Fibroblast of lung (primary cell): ENCODE measurements around the gene TM4SF1. TPM values are rescaled to one million over a fixed set of nuclear protein-coding genes. Genes with fewer than 3 reads are reported as not detected.

ENCODE experiments used
- DNase-seq, 2 donors: peaks; one replicate each; pipeline versions ENCODE4 v3.0.0 to v3.0.0-alpha.2; 2010; ENCODE audit warnings: low read depth in 2 of 2
- H2AFZ ChIP-seq: 2 replicates; pipeline ENCODE4 v1.5.1; 2012; ENCODE audit warnings: low read length, control low read depth, inconsistent platforms
- H3K27ac ChIP-seq: 2 replicates; pipeline ENCODE4 v1.5.1; 2011; ENCODE audit warnings: low read length, control low read depth; ENCODE audit not compliant: insufficient read depth
- H3K27me3 ChIP-seq: 2 replicates; pipeline ENCODE4 v1.5.1; 2011; ENCODE audit warnings: mild to moderate bottlenecking, low read length; ENCODE audit not compliant: control insufficient read depth, insufficient read depth
- H3K36me3 ChIP-seq: 2 replicates; pipeline ENCODE4 v1.5.1; 2011; ENCODE audit warnings: low read length; ENCODE audit not compliant: control insufficient read depth, insufficient read depth
- H3K4me1 ChIP-seq: 2 replicates; pipeline ENCODE4 v1.5.1; 2011; ENCODE audit warnings: low read length; ENCODE audit not compliant: control insufficient read depth, insufficient read depth; ENCODE audit errors: extremely low read depth
- H3K4me2 ChIP-seq: 2 replicates; pipeline ENCODE4 v1.5.1; 2011; ENCODE audit warnings: low read length, control low read depth; ENCODE audit not compliant: insufficient read depth; ENCODE audit errors: extremely low read depth
- H3K4me3 ChIP-seq, 4 experiments: fragments of 200-600 bp in 1 of 4; sonication (generic) in 1 of 4; replicated peaks in 1 of 4; 2 replicates each; pipeline ENCODE4 v1.5.1; 2011 to 2016; ENCODE audit warnings: low read length in 4 of 4, low read depth in 3 of 4, mild to moderate bottlenecking in 3 of 4, control low read depth in 2 of 4, inconsistent platforms in 1 of 4, mixed read lengths in 1 of 4; ENCODE audit not compliant: insufficient read depth in 1 of 4; ENCODE audit errors: control extremely low read depth in 1 of 4
- H3K79me2 ChIP-seq: 2 replicates; pipeline ENCODE4 v1.5.1; 2012; ENCODE audit warnings: mild to moderate bottlenecking, low read length, inconsistent platforms; ENCODE audit not compliant: control insufficient read depth, insufficient read depth
- H3K9ac ChIP-seq: 2 replicates; pipeline ENCODE4 v1.5.1; 2011; ENCODE audit warnings: mild to moderate bottlenecking, low read length, control low read depth; ENCODE audit not compliant: insufficient read depth
- H3K9me3 ChIP-seq: 2 replicates; pipeline ENCODE4 v1.5.1; 2012; ENCODE audit warnings: low read depth, low read length; ENCODE audit not compliant: control insufficient read depth, insufficient read depth
- H4K20me1 ChIP-seq: 2 replicates; pipeline ENCODE4 v1.5.1; 2011; ENCODE audit warnings: low read length; ENCODE audit not compliant: control insufficient read depth, insufficient read depth; ENCODE audit errors: extremely low read depth
- CTCF ChIP-seq, 2 donors: IDR thresholded peaks in 1 of 2; conservative IDR thresholded peaks in 1 of 2; 1 replicate in 1 of 2; 2 replicates in 1 of 2; pipeline ENCODE4 v1.5.1; 2011 to 2012; ENCODE audit warnings: low read length in 2 of 2, control low read depth in 1 of 2, inconsistent platforms in 1 of 2, low read depth in 1 of 2, mild to moderate bottlenecking in 1 of 2
- EZH2 ChIP-seq: IDR thresholded peaks from 2 replicates; pipeline ENCODE4 v1.5.1; 2012; ENCODE audit warnings: low read length, control low read depth, mild to moderate bottlenecking; ENCODE audit errors: missing control alignments
- polyA plus RNA-seq, 2 donors: library from polyadenylated mRNA; depleted of rRNA in 1 of 2; stranded (reverse) in 1 of 2; unstranded in 1 of 2; fragments of >200 nt; gene quantifications; 2 replicates each; pipeline ENCODE4 v1.2.1, GENCODE V29; 2011 to 2012; ENCODE audit warnings: missing spikeins in 1 of 2
- total RNA-seq: library from RNA; depleted of rRNA; stranded (reverse); fragments of >200 nt; gene quantifications from 2 replicates; pipeline ENCODE4 v1.2.1, GENCODE V29; 2014

TM4SF1 gene
- total and polyA plus RNA-seq, 2 donors (not counting 1 experiment from before 2014, with no cell fraction given): 353 to 423 TPM

GRCh38 chr3:149336925-149337324, 40.5 kb downstream of the TM4SF1 start:
- TF ChIP-seq EZH2 (no peak), CTCF (conservative IDR thresholded peaks at IDR 0.05 in 1 of 2, IDR thresholded peaks at IDR 0.05 in 1 of 2; ENCODE audit: low read depth in 1 of 2, low read length in 2 of 2) (no peak)
- Histone ChIP-seq H2AFZ (no peak overlapping the region), H3K4me1 (peaks cover 16% of the 10 kb centered on the region)

GRCh38 chr3:149333176-149333859, 44.1 kb downstream of the TM4SF1 start, which contains the start of gene TM4SF18:
TM4SF18 (minus strand) TSS chr3:149333636; CDS start chr3:149333382, 254 bp downstream.
- peak within 1 kb of the TSS; percentile 25 for H3K4me2 ChIP-seq
- no peak within 1 kb of the TSS for H2AFZ ChIP-seq
- H3K27ac ChIP-seq: no peak within 1 kb of the TSS
- no peaks in the 10 kb centered on the region for H3K27me3 ChIP-seq
- H3K36me3 ChIP-seq: no peaks in the 10 kb centered on the region
- no peaks in the 10 kb centered on the region for H3K79me2 ChIP-seq
- H4K20me1 ChIP-seq: no peaks in the 10 kb centered on the region
- DNase-seq: no peak
- no peaks in the 10 kb centered on the region for H3K9me3 ChIP-seq
- H3K4me3 ChIP-seq: no peak within 1 kb of the TSS
- peaks cover 10% of the 10 kb centered on the region for H3K4me1 ChIP-seq
- no peak within 1 kb of the TSS for H3K9ac ChIP-seq
- TF ChIP-seq EZH2 (no peak), CTCF (conservative IDR thresholded peaks at IDR 0.05 in 1 of 2, IDR thresholded peaks at IDR 0.05 in 1 of 2; ENCODE audit: low read depth in 1 of 2, low read length in 2 of 2) (no peak)

More at GRCh38 chr3:149336925-149337324, 40.5 kb downstream of the TM4SF1 start:
- H3K27me3 ChIP-seq: no peaks in the 10 kb centered on the region
- no peak overlapping the region for H3K9ac ChIP-seq
- H3K36me3 ChIP-seq: no peaks in the 10 kb centered on the region
- H3K4me2 ChIP-seq: no peak overlapping the region
- H3K79me2 ChIP-seq: no peaks in the 10 kb centered on the region
- H3K27ac ChIP-seq: no peak overlapping the region
- H3K4me3 ChIP-seq: no peak overlapping the region
- no peaks in the 10 kb centered on the region for H3K9me3 ChIP-seq
- no peaks in the 10 kb centered on the region for H4K20me1 ChIP-seq
- no peak for DNase-seq

GRCh38 chr3:149332771-149333170, 44.7 kb downstream of the TM4SF1 start:
- Histone ChIP-seq H3K79me2 (no peaks in the 10 kb centered on the region), H4K20me1 (no peaks in the 10 kb centered on the region), H2AFZ (no peak overlapping the region), H3K9ac (no peak overlapping the region), H3K4me1 (peaks cover 10% of the 10 kb centered on the region), H3K27me3 (no peaks in the 10 kb centered on the region), H3K9me3 (no peaks in the 10 kb centered on the region), H3K27ac (no peak overlapping the region), H3K4me2 (no peak overlapping the region), H3K36me3 (no peaks in the 10 kb centered on the region), H3K4me3 (no peak overlapping the region)
- no peak for DNase-seq
- TF ChIP-seq EZH2 (no peak), CTCF (conservative IDR thresholded peaks at IDR 0.05 in 1 of 2, IDR thresholded peaks at IDR 0.05 in 1 of 2; ENCODE audit: low read depth in 1 of 2, low read length in 2 of 2) (no peak)
